B cell (primary cell): ENCODE results near the gene SERPINB7. TPM values are rescaled to one million over a fixed set of nuclear protein-coding genes. Genes with fewer than 3 reads are reported as not detected.

Experiments
- ATAC-seq: fragments of 200-7000 bp; cut with Tn5 transposase; one replicate; pipeline ENCODE4 v1.10.0; 2021; ENCODE audit warnings: low read depth, mild to moderate bottlenecking, moderate number of reproducible peaks, moderate library complexity
- CTCF ChIA-PET: fragments of 350-600 bp; sonication (Branson Sonifier 250); formaldehyde crosslinking; loops from one replicate; lab custom pipeline; 2021; ENCODE audit warnings: antibody characterized with exemption, inconsistent platforms; lab: Charles Lee
- POLR2A ChIA-PET: fragments of 350-600 bp; sonication (Branson Sonifier 250); formaldehyde crosslinking; loops from one replicate; lab custom pipeline; 2021; ENCODE audit warnings: antibody characterized with exemption; lab: Charles Lee
- DNase-seq: peaks from one replicate; pipeline ENCODE4 v3.0.0; 2013
- H2AFZ ChIP-seq: 2 replicates; pipeline ENCODE4 v1.6.1; 2012; ENCODE audit warnings: mild to moderate bottlenecking, low read depth, low read length; ENCODE audit not compliant: insufficient read depth, poor library complexity, severe bottlenecking
- H3K27ac ChIP-seq, 2 donors: 1 replicate in 1 of 2; 2 replicates in 1 of 2; pipeline ENCODE4 v1.5.1; 2012 to 2013; ENCODE audit warnings: low read length in 2 of 2, mild to moderate bottlenecking in 2 of 2, moderate library complexity in 1 of 2
- H3K27me3 ChIP-seq, 4 experiments: fragments of 200-600 bp in 1 of 4; sonication (generic) in 1 of 4; replicated peaks in 1 of 4; 1 replicate in 2 of 4; 2 replicates in 2 of 4; pipeline versions ENCODE4 v1.6.1 to v1.7.0; 2013 to 2016; ENCODE audit warnings: low read length in 3 of 4, mild to moderate bottlenecking in 2 of 4, mixed read lengths in 1 of 4, moderate library complexity in 1 of 4; ENCODE audit not compliant: insufficient read depth in 4 of 4, control insufficient read depth in 3 of 4; ENCODE audit errors: control extremely low read depth in 1 of 4
- H3K36me3 ChIP-seq, 2 experiments: replicated peaks in 1 of 2; 1 replicate in 1 of 2; 2 replicates in 1 of 2; pipeline versions ENCODE4 v1.6.1 to v1.7.1; 2013; ENCODE audit warnings: low read length in 1 of 2; ENCODE audit not compliant: insufficient read depth in 2 of 2, control insufficient read depth in 1 of 2; ENCODE audit errors: control extremely low read depth in 1 of 2, extremely low read depth in 1 of 2
- H3K4me1 ChIP-seq, 2 donors: fragments of 200-600 bp in 1 of 2; sonication (generic) in 1 of 2; 1 replicate in 1 of 2; 2 replicates in 1 of 2; pipeline versions ENCODE4 v1.5.1 to v1.6.1; 2013 to 2017; ENCODE audit warnings: low read length in 2 of 2; ENCODE audit not compliant: control insufficient read depth in 2 of 2, insufficient read depth in 2 of 2
- H3K4me2 ChIP-seq: replicated peaks from 2 replicates; pipeline ENCODE3; 2012; ENCODE audit warnings: mild to moderate bottlenecking, low read depth, low read length; ENCODE audit not compliant: poor library complexity, severe bottlenecking
- H3K4me3 ChIP-seq, 5 experiments: fragments of 200-600 bp in 1 of 5; sonication (generic) in 1 of 5; 1 replicate in 3 of 5; 2 replicates in 2 of 5; pipeline versions ENCODE4 v1.5.1 to v1.7.0; 2011 to 2016; ENCODE audit warnings: low read length in 4 of 5, mild to moderate bottlenecking in 4 of 5, low read depth in 2 of 5, control low read depth in 1 of 5, moderate library complexity in 1 of 5; ENCODE audit not compliant: insufficient read depth in 1 of 5; ENCODE audit errors: control extremely low read depth in 1 of 5, extremely low read depth in 1 of 5
- H3K79me2 ChIP-seq: fragments of 200-600 bp; sonication (generic); one replicate; pipeline ENCODE4 v1.6.0; 2016; ENCODE audit warnings: low read length; ENCODE audit not compliant: control insufficient read depth, insufficient read depth
- H3K9ac ChIP-seq: fragments of 200-600 bp; sonication (generic); 2 replicates; pipeline ENCODE4 v1.6.1; 2017; ENCODE audit warnings: mild to moderate bottlenecking, low read length, moderate library complexity
- H3K9me3 ChIP-seq, 3 donors: one replicate each; pipeline versions ENCODE4 v1.6.1 to v1.7.1; 2013; ENCODE audit warnings: low read length in 2 of 3; ENCODE audit not compliant: control insufficient read depth in 2 of 3, insufficient read depth in 1 of 3; ENCODE audit errors: control extremely low read depth in 1 of 3
- H4K20me1 ChIP-seq: 2 replicates; pipeline ENCODE4 v1.6.0; 2012; ENCODE audit warnings: mild to moderate bottlenecking, low read length; ENCODE audit not compliant: insufficient read depth, control insufficient read depth, poor library complexity, severe bottlenecking
- H3K27ac Mint-ChIP-seq: one replicate; pipeline ENCODE4 v1.8.0; 2021; ENCODE audit warnings: mixed read lengths
- H3K27me3 Mint-ChIP-seq: one replicate; pipeline ENCODE4 v1.8.0; 2021; ENCODE audit warnings: mixed read lengths
- H3K4me1 Mint-ChIP-seq: one replicate; pipeline ENCODE4 v1.8.0; 2021; ENCODE audit warnings: mixed read lengths
- H3K4me3 Mint-ChIP-seq: one replicate; pipeline ENCODE4 v1.8.0; 2021; ENCODE audit warnings: mixed read lengths
- H3K9me3 Mint-ChIP-seq: one replicate; pipeline ENCODE4 v1.8.0; 2022; ENCODE audit warnings: mixed read lengths; ENCODE audit not compliant: insufficient read depth
- CTCF ChIP-seq: fragments of 200-600 bp; IDR thresholded peaks from one replicate; pipeline ENCODE4 v1.8.0; 2022; ENCODE audit warnings: antibody characterized with exemption, mild to moderate bottlenecking
- EZH2 ChIP-seq: IDR thresholded peaks from 2 replicates; pipeline ENCODE4 v1.6.1; 2012; ENCODE audit warnings: borderline replicate concordance, low read depth, mild to moderate bottlenecking, moderate library complexity, low read length; ENCODE audit not compliant: insufficient read depth, poor library complexity, severe bottlenecking
- WGBS: methylation state at CpG from one replicate; pipeline ENCODE4 v1.1.5; 2013; ENCODE audit warnings: missing lambda C conversion rate; ENCODE audit not compliant: insufficient coverage; 5-methylcytosine and 5-hydroxymethylcytosine counted together
- intact Hi-C: fragments of 100-400 bp; cut with micrococcal nuclease; formaldehyde crosslinking; loops from one replicate; pipeline ENCODE4 v1.10.0; 2022
- polyA plus RNA-seq: library from polyadenylated mRNA; depleted of rRNA; stranded (reverse); fragments of >200 nt; gene quantifications from 2 replicates; pipeline ENCODE4 v1.2.3, GENCODE V29; 2012
- total RNA-seq, 2 donors: library from RNA; stranded (reverse); fragments of 120-200 nt in 1 of 2; gene quantifications; 1 replicate in 1 of 2; 2 replicates in 1 of 2; pipeline versions ENCODE4 v1.2.3 to v1.2.4, GENCODE V29; 2013 to 2022

Gene SERPINB7
- total and polyA plus RNA-seq, 2 donors (not counting 1 experiment from before 2014, with no cell fraction given): not detected

DNA sequence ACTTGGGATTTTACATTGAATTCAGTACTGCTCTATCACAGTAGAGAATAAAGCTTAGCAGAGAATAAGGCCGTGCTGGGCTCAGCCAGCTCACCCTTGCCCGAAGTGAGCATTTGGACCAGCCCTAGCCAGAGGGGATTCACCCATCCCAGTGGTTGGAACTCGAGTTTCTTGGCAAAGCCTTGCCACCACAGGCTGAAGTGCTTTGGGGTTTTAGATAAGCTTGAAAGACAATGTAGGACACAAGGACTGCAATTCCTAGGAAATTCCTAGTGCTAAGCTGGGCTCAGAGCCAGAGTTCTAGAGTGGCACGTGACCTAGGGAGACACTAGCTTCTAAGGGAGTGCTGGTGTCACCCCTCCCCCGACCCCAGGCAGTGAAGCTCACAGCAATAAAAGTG is 44.4 kb upstream of the SERPINB7 start:
- H3K79me2 ChIP-seq: no peaks in the 10 kb centered on the region
- ATAC-seq (no peak), DNase-seq (no peak)
- Mint-ChIP-seq H3K9me3 (peaks cover 3% of the 10 kb centered on the region), H3K4me3 (no peak overlapping the region), H3K4me1 (no peaks in the 10 kb centered on the region), H3K27ac (no peak overlapping the region), H3K27me3 (peaks cover 4% of the 10 kb centered on the region)
- no peak overlapping the region for H3K27ac ChIP-seq
- peaks cover 0 to 7% (median 0%) of the 10 kb centered on the region in 3 donors for H3K9me3 ChIP-seq
- CTCF ChIA-PET: no interaction called here
- H3K4me1 ChIP-seq: no peaks in the 10 kb centered on the region
- WGBS: 84% methylated on average over 4 of the region's 5 CpGs
- H3K27me3 ChIP-seq: peaks cover 0 to 3% (median 0%) of the 10 kb centered on the region in 4 experiments
- intact Hi-C loops: no loop called here
- H3K4me3 ChIP-seq: no peak overlapping the region
- no peaks in the 10 kb centered on the region for H3K36me3 ChIP-seq
- no peaks in the 10 kb centered on the region for H4K20me1 ChIP-seq
- no peak for TF ChIP-seq CTCF
- no peak for TF ChIP-seq EZH2
- H2AFZ ChIP-seq: no peak overlapping the region
- no peak overlapping the region for H3K4me2 ChIP-seq
- H3K9ac ChIP-seq: no peak overlapping the region
- POLR2A ChIA-PET: no interaction called here

DNA sequence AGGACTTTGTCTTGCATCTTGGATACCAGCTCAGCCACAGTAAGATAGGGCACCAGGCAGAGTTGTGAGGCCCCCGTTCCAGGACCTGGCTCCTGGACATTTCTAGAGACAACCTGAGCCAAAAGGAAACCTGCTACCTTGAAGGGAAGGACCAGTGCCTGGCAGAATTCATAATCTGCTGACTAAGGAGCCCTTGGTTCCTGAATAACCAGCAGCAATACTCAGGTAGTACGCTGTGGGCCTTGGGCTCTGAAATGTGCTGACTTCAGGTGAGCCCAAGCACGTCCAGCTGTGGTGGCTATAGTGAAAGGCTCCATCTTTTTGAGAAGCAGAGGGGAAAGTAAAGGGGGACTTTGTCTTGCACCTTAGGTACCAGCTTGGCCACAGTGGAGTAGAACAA is 44.0 kb upstream of the SERPINB7 start:
- no peak overlapping the region for H3K27ac Mint-ChIP-seq
- no peaks in the 10 kb centered on the region for H3K36me3 ChIP-seq
- no peaks in the 10 kb centered on the region for H3K79me2 ChIP-seq
- H2AFZ ChIP-seq: no peak overlapping the region
- H3K4me3 ChIP-seq: no peak overlapping the region
- H3K4me1 Mint-ChIP-seq: no peaks in the 10 kb centered on the region
- H3K27me3 Mint-ChIP-seq: peaks cover 4% of the 10 kb centered on the region
- H3K4me3 Mint-ChIP-seq: no peak overlapping the region
- DNase-seq (no peak), ATAC-seq (no peak)
- 82% methylated on average over 3 of the region's 3 CpGs for WGBS
- TF ChIP-seq EZH2 (no peak), CTCF (no peak)
- H3K4me1 ChIP-seq: no peaks in the 10 kb centered on the region
- peaks cover 0 to 7% (median 0%) of the 10 kb centered on the region in 3 donors for H3K9me3 ChIP-seq
- peaks cover 0 to 3% (median 0%) of the 10 kb centered on the region in 4 experiments for H3K27me3 ChIP-seq
- CTCF ChIA-PET: no interaction called here
- no peak overlapping the region for H3K4me2 ChIP-seq
- POLR2A ChIA-PET: no interaction called here
- no peaks in the 10 kb centered on the region for H4K20me1 ChIP-seq
- H3K27ac ChIP-seq: no peak overlapping the region
- H3K9me3 Mint-ChIP-seq: peaks cover 3% of the 10 kb centered on the region
- H3K9ac ChIP-seq: no peak overlapping the region
- intact Hi-C loops: no loop called here
